Panc1 (cell line): Measurements from ENCODE around the gene LRRIQ1. TPM values are rescaled to one million over a fixed set of nuclear protein-coding genes. Genes with fewer than 3 reads are reported as not detected.

Experiments
- ATAC-seq: fragments of 200-7000 bp; cut with Tn5 transposase; 2 replicates; pipeline ENCODE4 v1.9.1; 2020; ENCODE audit warnings: mild to moderate bottlenecking, moderate library complexity
- BruUV-seq: library from RNA; stranded (reverse); fragments of 400-500 nt; replicated peaks from 2 replicates; lab custom pipeline; 2021; lab: Mats Ljungman, UMichigan
- CTCF ChIA-PET: fragments of 300-600 bp; sonication (Branson Sonifier 250); formaldehyde crosslinking; loops from one replicate; lab custom pipeline; 2022; ENCODE audit warnings: antibody characterized with exemption; lab: Charles Lee
- POLR2A ChIA-PET: fragments of 300-600 bp; sonication (Branson Sonifier 250); formaldehyde crosslinking; loops from one replicate; lab custom pipeline; 2022; ENCODE audit warnings: antibody characterized with exemption; lab: Charles Lee
- DNase-seq: peaks from one replicate; pipeline ENCODE4 v3.0.0-alpha.2; 2010; ENCODE audit warnings: low read depth, low spot score
- H3K27ac ChIP-seq: 2 replicates; pipeline ENCODE4 v1.5.1; 2011; ENCODE audit warnings: mild to moderate bottlenecking, low read length, inconsistent platforms
- H3K27me3 ChIP-seq: fragments of 200-500 bp; sonication (Bioruptor generic); 2 replicates; pipeline ENCODE4 v1.6.0; 2014; ENCODE audit warnings: low read length, inconsistent platforms; ENCODE audit not compliant: control insufficient read depth, insufficient read depth
- H3K36me3 ChIP-seq: fragments of 200-500 bp; sonication (Bioruptor generic); 2 replicates; pipeline ENCODE4 v1.5.1; 2014; ENCODE audit warnings: inconsistent platforms, mild to moderate bottlenecking, low read length, moderate library complexity; ENCODE audit not compliant: control insufficient read depth, insufficient read depth
- H3K4me1 ChIP-seq: 2 replicates; pipeline ENCODE4 v1.5.1; 2011; ENCODE audit warnings: inconsistent platforms, mild to moderate bottlenecking, low read length, moderate library complexity; ENCODE audit not compliant: control insufficient read depth, insufficient read depth
- H3K4me3 ChIP-seq, 2 experiments: 2 replicates each; pipeline ENCODE4 v1.5.1; 2011 to 2012; ENCODE audit warnings: low read depth in 2 of 2, low read length in 2 of 2, mild to moderate bottlenecking in 2 of 2, inconsistent platforms in 1 of 2, moderate library complexity in 1 of 2
- H3K9me3 ChIP-seq: fragments of 200-500 bp; sonication (Bioruptor generic); 2 replicates; pipeline ENCODE4 v1.5.1; 2014; ENCODE audit warnings: low read depth, mild to moderate bottlenecking, inconsistent platforms, low read length, moderate library complexity; ENCODE audit not compliant: control insufficient read depth, insufficient read depth
- POLR2AphosphoS5 ChIP-seq: IDR thresholded peaks from 2 replicates; pipeline ENCODE4 v1.6.1; 2012; ENCODE audit warnings: mild to moderate bottlenecking, low read depth, low read length, moderate library complexity
- REST ChIP-seq, 2 experiments: IDR thresholded peaks; 2 replicates each; pipeline ENCODE4 v1.6.1; 2011 to 2012; ENCODE audit warnings: low read depth in 2 of 2, control low read depth in 1 of 2, low read length in 1 of 2, mild to moderate bottlenecking in 1 of 2, moderate library complexity in 1 of 2; ENCODE audit not compliant: insufficient read depth in 1 of 2
- SIN3A ChIP-seq: IDR thresholded peaks from 2 replicates; pipeline ENCODE4 v1.6.1; 2012; ENCODE audit warnings: low read depth, mild to moderate bottlenecking, low read length, moderate library complexity, borderline replicate concordance; ENCODE audit not compliant: insufficient read depth
- TCF7L2 ChIP-seq: IDR thresholded peaks from 2 replicates; pipeline ENCODE4 v1.6.1; 2011; ENCODE audit warnings: mild to moderate bottlenecking, low read depth, low read length, inconsistent platforms
- in situ Hi-C: cut with HindIII; loops from 2 replicates; pipeline ENCODE4 v1.10.0; 2016; ENCODE audit warnings: low sequenced_read_pairs, low pct_unique_long_range_greater_than_20kb
- intact Hi-C: fragments of 100-400 bp; cut with micrococcal nuclease; formaldehyde crosslinking; loops from one replicate; pipeline ENCODE4 v1.10.0; 2022; ENCODE audit not compliant: unreplicated experiment
- total RNA-seq: library from RNA; stranded (reverse); gene quantifications from one replicate; pipeline ENCODE4 v1.2.1, GENCODE V29; 2021; ENCODE audit not compliant: unreplicated experiment
- TF ChIP-seq, protein P1 (sequence below): fragments of 450-650 bp; IDR thresholded peaks from 2 replicates; pipeline ENCODE4 v1.5.1; 2017; ENCODE audit warnings: mild to moderate bottlenecking

The LRRIQ1 gene
- total RNA-seq, 1 experiment from 2014 or later, result 0.15 TPM

DNA sequence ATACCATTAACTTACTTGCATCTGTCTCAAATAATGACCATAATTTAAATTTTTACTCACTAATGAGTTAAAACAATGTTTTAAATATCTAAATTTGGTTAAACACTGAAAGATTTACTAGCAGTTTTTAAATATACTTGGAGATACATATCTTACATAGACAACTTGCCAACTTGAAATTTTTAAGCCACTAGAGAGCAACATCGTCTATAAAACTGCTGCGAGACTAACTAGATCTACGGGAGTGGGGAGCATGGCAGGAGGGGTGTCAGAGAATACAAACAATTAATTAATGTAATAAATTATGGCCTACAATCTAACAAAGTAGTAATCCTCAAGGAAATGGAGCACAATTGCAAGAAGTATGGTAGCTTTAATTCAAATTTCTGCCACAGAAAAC is 120.4 kb downstream of the LRRIQ1 start:
- ChIA-PET CTCF (interaction anchor here (0.6 kb wide), 1 partner anchor 80 kb away, joined by 6 read pairs; no protein-coding TSS in a partner anchor), POLR2A (no interaction called here)
- in situ Hi-C loops (no loop called here), intact Hi-C loops (loop anchor here (5.0 kb wide), 1 partner anchor 291 kb away; no protein-coding TSS in a partner anchor)
- no peak overlapping the region for H3K4me3 ChIP-seq
- BruUV-seq, result no TSS peak
- no peak for ATAC-seq
- H3K4me1 ChIP-seq, result no peaks in the 10 kb centered on the region
- no peaks in the 10 kb centered on the region for H3K27me3 ChIP-seq
- H3K27ac ChIP-seq, result no peak overlapping the region
- no peak for DNase-seq
- no peak for TF ChIP-seq POLR2AphosphoS5
- no peak for TF ChIP-seq TCF7L2
- TF ChIP-seq REST (IDR thresholded peaks at IDR 0.05; ENCODE audit: insufficient read depth in 1 of 2, low read depth in 2 of 2, low read length in 1 of 2), result no peak
- TF ChIP-seq SIN3A, result no peak
- no peaks in the 10 kb centered on the region for H3K36me3 ChIP-seq
- no peaks in the 10 kb centered on the region for H3K9me3 ChIP-seq

DNA sequence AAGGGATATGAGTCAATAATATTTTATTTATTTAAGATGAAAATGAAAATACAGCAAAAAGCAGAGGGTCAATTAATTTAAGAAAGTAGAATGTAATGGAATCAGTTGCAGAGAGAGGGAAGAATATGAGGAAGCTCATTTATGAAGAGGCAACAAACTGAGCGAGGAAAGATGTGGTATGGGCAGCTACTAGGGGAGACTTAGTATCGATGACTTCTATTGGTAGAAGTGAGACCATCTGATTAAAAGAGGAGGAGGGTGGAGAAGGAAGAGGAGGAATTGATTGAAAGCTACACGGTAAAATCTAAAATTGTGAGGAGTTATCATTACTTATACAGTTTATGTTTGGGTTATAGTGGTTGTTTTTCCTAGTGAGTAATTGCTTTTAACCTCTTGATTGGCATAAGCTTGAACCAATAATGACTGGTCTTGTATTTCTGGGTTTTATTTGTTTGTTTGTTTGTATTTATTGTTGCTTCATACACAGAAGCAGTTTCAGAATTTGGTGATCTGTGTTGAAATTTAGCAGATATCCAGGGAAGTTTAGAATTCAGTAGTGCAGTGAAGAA is 121.0 kb downstream of the LRRIQ1 start:
- H3K9me3 ChIP-seq, result no peaks in the 10 kb centered on the region
- CTCF ChIA-PET, result interaction anchor here (0.6 kb wide), 1 partner anchor 80 kb away, joined by 6 read pairs; no protein-coding TSS in a partner anchor
- BruUV-seq, result no TSS peak
- POLR2A ChIA-PET, result no interaction called here
- no peaks in the 10 kb centered on the region for H3K27me3 ChIP-seq
- no peak for DNase-seq
- intact Hi-C loops (loop anchor here (5.0 kb wide), 1 partner anchor 290 kb away; no protein-coding TSS in a partner anchor), in situ Hi-C loops (no loop called here)
- no peaks in the 10 kb centered on the region for H3K36me3 ChIP-seq
- no peak for TF ChIP-seq SIN3A
- TF ChIP-seq POLR2AphosphoS5, result no peak
- no peak for TF ChIP-seq REST (IDR thresholded peaks at IDR 0.05; ENCODE audit: insufficient read depth in 1 of 2, low read depth in 2 of 2, low read length in 1 of 2)
- TF ChIP-seq, protein P1, sequence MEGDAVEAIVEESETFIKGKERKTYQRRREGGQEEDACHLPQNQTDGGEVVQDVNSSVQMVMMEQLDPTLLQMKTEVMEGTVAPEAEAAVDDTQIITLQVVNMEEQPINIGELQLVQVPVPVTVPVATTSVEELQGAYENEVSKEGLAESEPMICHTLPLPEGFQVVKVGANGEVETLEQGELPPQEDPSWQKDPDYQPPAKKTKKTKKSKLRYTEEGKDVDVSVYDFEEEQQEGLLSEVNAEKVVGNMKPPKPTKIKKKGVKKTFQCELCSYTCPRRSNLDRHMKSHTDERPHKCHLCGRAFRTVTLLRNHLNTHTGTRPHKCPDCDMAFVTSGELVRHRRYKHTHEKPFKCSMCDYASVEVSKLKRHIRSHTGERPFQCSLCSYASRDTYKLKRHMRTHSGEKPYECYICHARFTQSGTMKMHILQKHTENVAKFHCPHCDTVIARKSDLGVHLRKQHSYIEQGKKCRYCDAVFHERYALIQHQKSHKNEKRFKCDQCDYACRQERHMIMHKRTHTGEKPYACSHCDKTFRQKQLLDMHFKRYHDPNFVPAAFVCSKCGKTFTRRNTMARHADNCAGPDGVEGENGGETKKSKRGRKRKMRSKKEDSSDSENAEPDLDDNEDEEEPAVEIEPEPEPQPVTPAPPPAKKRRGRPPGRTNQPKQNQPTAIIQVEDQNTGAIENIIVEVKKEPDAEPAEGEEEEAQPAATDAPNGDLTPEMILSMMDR, result no peak
- TF ChIP-seq TCF7L2, result no peak
- no peak overlapping the region for H3K27ac ChIP-seq
- ATAC-seq, result no peak
- H3K4me1 ChIP-seq, result no peaks in the 10 kb centered on the region
- H3K4me3 ChIP-seq, result no peak overlapping the region
